ENCODE results near the gene NMNAT3. TPM values are rescaled to one million over a fixed set of nuclear protein-coding genes. Genes with fewer than 3 reads are reported as not detected.

Gene NMNAT3
- total and polyA plus RNA-seq, 2 experiments from 2014 or later, result 8.3 to 9.2 TPM

- H3K9me3 Mint-ChIP-seq, result no peaks in the 10 kb centered on the region
- Histone ChIP-seq H3K4me2 (peak overlapping the region; percentile 74; the same call in 1 of the 2 replicates), H3K9me2 (ENCODE audit: insufficient read depth) (0 out of 2 replicates have a peak, but pooled peaks cover 3% of the 10 kb centered on the region), H3K4me3 (no peak overlapping the region), H3K27ac (ENCODE audit: low read depth) (no peak overlapping the region), H3K4me1 (ENCODE audit: insufficient read depth) (peaks cover 23% of the 10 kb centered on the region), H2AFZ (no peak overlapping the region), H4K20me1 (replicated peaks; ENCODE audit: insufficient read depth) (peaks cover 3% of the 10 kb centered on the region; the same call in 1 of the 2 replicates), H3K36me3 (ENCODE audit: insufficient read depth) (no peaks in the 10 kb centered on the region), H3F3A (replicated peaks; ENCODE audit: low read depth) (no peaks in the 10 kb centered on the region), H3K27me3 (ENCODE audit: insufficient read depth) (0 out of 2 replicates have a peak, but pooled peaks cover 4% of the 10 kb centered on the region), H3K79me2 (replicated peaks; ENCODE audit: insufficient read depth) (no peaks in the 10 kb centered on the region)
- peaks cover 8% of the 10 kb centered on the region; the same call in 2 of the 3 replicates for H3K36me3 Mint-ChIP-seq (ENCODE audit: low read depth)
- H3K27ac Mint-ChIP-seq, result no peak overlapping the region
- DNase-seq (ENCODE audit: low spot score) (no peak), ATAC-seq (no peak)
- H3K27me3 Mint-ChIP-seq (ENCODE audit: insufficient read depth, low read depth, poor library complexity), result peaks cover 19% of the 10 kb centered on the region
- no peak overlapping the region for H3K4me3 Mint-ChIP-seq
- TF ChIP-seq ZNF331 (CRISPR knock-in tag; IDR thresholded peaks at IDR 0.05; ENCODE audit: low read depth) (no peak), ZNF462 (CRISPR knock-in tag; IDR thresholded peaks at IDR 0.05) (no peak), EZH2phosphoT487 (IDR thresholded peaks at IDR 0.05; ENCODE audit: unreplicated experiment) (no peak), JUNB (IDR thresholded peaks at IDR 0.05; ENCODE audit: unreplicated experiment) (no peak), STAT1 (IDR thresholded peaks at IDR 0.05; ENCODE audit: unreplicated experiment) (no peak), NANOG (IDR thresholded peaks at IDR 0.05; ENCODE audit: borderline replicate concordance) (no peak), CREB1 (CRISPR knock-in tag; IDR thresholded peaks at IDR 0.05; ENCODE audit: low read depth) (no peak), ETS1 (IDR thresholded peaks at IDR 0.05) (no peak), POLR2AphosphoS5 (IDR thresholded peaks at IDR 0.05; ENCODE audit: low read depth) (no peak), REST (IDR thresholded peaks at IDR 0.05; ENCODE audit: unreplicated experiment) (no peak), ZNF114 (CRISPR knock-in tag; IDR thresholded peaks at IDR 0.05) (no peak), EZH2 (IDR thresholded peaks at IDR 0.05; ENCODE audit: low read depth, unreplicated experiment) (no peak), CTCF (conservative IDR thresholded peaks at IDR 0.05; ENCODE audit: low read depth in 2 of 2) (no peak)
- H3K4me1 Mint-ChIP-seq, result peaks cover 37% of the 10 kb centered on the region
These were observed 152.7 kb downstream of the NMNAT3 start for GRCh38 chr3:139524841-139525636.

All from GM23338 (cell line).